IPS-11a (cell line): Measurements from ENCODE around the gene COL6A1.

Source experiments
- H3K4me3 ChIP-seq: one replicate; pipeline ENCODE4 v1.5.1; 2013; ENCODE audit warnings: low read depth, low read length, control low read depth

Gene COL6A1, protein sequence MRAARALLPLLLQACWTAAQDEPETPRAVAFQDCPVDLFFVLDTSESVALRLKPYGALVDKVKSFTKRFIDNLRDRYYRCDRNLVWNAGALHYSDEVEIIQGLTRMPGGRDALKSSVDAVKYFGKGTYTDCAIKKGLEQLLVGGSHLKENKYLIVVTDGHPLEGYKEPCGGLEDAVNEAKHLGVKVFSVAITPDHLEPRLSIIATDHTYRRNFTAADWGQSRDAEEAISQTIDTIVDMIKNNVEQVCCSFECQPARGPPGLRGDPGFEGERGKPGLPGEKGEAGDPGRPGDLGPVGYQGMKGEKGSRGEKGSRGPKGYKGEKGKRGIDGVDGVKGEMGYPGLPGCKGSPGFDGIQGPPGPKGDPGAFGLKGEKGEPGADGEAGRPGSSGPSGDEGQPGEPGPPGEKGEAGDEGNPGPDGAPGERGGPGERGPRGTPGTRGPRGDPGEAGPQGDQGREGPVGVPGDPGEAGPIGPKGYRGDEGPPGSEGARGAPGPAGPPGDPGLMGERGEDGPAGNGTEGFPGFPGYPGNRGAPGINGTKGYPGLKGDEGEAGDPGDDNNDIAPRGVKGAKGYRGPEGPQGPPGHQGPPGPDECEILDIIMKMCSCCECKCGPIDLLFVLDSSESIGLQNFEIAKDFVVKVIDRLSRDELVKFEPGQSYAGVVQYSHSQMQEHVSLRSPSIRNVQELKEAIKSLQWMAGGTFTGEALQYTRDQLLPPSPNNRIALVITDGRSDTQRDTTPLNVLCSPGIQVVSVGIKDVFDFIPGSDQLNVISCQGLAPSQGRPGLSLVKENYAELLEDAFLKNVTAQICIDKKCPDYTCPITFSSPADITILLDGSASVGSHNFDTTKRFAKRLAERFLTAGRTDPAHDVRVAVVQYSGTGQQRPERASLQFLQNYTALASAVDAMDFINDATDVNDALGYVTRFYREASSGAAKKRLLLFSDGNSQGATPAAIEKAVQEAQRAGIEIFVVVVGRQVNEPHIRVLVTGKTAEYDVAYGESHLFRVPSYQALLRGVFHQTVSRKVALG

DNA sequence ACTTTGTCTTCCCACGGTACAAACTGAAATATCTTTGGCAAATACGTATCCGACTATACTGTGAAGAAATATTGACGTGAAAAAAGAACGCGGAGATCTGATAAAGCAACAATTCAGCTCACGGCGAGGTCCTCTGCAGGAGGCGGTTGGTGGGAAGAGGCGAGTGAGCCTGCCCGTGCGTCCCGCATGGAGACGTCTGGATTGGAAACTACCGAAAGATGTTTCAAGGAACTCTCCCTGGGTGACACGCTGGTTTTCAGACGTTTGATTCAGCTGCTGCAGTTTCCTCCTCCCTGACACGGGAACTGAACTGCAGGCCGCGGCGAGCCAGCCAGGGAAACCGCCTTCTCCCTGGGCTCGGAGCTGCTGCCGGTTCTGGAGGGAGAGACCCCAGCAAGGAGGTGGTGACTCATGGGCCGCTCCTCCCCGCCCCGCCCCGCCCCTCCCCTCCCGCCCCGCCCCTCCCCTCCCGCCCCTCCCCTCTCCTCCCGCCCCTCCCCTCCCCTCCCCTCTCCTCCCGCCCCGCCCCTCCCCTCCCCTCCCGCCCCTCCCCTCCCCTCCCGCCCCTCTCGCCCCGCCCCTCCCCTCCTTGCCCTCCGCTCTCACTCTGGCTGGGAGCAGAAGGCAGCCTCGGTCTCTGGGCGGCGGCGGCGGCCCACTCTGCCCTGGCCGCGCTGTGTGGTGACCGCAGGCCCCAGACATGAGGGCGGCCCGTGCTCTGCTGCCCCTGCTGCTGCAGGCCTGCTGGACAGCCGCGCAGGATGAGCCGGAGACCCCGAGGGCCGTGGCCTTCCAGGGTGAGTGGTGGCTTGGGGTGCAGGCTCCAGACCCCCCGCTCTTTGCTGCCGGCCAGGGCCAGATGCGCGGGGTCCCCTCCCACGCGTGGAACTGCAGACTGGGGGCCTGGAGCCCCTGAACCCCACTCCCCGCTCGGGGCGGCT is at the start of gene COL6A1:
Gene COL6A1, plus strand, starts transcription at position 620 of the 941 bp plus-strand sequence. Its CDS starts 81 bp downstream, at position 701.
- peak within 1 kb of the TSS; percentile 52 for H3K4me3 ChIP-seq

DNA sequence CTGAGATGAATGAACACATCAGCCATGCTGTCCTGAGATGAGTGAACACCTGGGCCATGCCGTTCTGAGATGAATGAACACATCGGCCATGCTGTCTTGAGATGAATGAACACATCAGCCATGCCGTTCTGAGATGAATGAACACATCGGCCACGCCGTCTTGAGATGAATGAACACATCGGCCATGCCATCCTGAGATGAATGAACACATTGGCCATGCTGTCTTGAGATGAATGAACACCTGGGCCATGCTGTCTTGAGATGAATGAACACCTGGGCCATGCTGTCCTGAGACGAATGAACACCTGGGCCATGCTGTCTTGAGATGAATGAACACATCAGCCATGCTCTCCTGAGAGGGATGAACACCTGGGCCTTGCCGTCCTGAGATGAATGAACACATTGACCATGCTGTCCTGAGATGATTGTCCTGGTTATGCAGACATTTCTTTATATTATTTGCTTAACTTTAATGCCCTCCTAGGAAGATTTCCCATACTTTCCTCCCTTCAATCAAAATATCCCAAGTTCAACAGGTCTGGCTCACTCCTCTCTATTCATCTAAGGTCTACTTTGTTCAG is 48.6 kb upstream of the COL6A1 start:
- no peak overlapping the region for H3K4me3 ChIP-seq

DNA sequence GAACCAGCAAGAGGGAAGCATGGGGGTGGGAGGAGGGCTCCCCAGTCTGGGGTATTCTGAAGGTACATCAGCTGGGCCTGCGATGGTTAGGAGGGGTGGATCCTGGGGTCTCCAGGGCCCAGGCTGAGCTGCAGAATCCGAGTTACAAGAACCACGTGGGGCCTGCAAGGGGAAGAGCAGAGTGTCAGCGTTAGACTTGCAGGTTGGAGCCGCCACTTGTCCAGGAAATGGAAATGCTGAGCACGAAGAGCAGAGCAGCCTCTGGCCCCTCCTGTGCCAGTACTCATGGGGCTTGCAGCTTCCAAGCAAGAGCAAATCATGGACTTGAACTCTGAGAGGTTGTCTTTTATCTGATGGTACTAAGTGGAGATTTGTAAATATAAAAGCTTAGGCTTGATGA is 47.5 kb upstream of the COL6A1 start:
- no peak overlapping the region for H3K4me3 ChIP-seq

DNA sequence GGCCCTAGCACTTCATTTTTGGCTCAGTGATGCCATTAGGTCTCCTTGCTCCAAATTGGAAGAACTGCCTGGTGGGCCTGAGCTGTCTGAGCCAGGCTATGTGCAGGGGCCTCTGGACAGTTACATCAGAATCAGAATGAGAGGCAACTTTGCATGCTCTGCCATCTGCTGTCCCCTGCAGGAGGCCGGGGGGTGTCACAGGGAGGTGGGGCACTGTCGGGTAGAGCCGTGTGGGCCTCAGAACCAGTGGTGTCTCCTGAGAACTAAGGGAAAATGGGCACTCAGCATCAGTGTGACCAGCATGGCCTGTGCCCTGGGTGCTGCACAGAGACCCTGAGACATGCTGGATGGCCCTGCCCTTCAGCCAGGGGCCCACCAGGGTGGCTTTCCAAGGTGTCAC is 47.0 kb upstream of the COL6A1 start:
- no peak overlapping the region for H3K4me3 ChIP-seq

DNA sequence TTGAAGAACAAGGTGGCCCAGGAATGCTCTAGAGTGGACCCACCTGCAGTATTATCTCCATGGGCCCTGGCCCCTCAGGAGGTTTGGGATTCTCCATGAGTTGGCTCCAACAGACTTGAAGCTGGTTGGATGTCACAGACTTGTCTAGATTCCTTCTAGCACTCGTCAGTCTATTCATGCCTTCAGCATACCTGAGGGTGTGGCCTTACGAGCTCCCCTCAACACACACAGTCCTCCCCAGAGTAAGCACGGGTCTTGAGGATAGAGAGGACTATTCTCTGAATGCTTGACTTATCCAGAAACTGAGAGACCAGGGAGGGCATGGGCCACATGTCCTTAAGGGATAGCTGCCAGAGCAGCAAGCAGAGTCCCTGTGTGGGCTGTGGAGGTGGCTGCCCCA is 45.9 kb upstream of the COL6A1 start:
- no peak overlapping the region for H3K4me3 ChIP-seq

DNA sequence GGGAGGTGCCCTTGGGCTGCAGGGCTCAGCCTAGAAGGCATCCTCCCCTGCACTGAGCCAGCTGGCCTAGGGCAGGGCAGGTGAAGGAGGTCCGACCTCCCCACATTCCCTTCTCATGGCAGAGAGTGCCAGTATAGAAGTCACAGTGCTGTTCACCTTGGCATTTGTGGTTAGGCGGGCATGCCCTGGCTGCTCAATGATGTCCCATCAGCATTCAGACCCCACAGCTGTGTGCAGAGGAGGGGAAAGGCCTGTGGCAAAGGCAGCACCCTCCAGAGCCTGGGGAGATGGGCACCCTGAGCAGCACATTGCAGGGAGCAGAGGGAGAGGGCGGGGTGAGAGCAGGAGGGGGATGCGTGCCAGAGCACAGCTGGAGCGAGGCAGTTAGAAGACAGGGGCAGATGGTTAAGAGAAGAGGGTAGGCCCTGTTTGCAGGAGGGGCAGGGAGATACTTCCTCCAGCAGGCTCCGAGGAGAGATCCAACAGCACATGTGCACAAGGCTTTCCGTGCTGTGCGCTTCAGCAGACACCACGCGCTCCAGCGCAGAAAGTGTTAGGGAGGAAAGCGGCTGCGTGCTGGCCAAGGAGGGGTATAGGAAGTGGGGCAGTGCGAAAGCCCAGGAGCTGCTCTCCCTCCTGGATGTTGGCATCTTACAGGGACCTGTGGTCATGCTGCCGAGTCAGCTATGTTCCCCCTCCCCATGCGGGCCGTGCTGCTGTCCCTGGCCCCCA is 43.7 kb upstream of the COL6A1 start:
- no peak overlapping the region for H3K4me3 ChIP-seq

DNA sequence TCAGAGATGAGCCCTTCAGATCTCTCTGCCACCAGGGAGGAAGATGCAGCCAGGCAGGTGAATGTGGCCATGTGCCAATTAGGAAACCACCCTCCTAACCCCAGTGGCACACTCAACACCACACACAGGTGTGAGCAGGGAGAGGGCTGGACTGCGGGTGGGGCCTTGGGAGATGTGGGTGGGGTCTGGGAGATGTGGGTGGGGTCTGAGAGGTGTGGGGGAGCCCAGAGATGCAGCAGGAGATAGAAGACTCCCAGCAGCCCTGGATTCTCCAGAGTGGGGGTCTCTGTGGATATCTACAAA is 43.2 kb upstream of the COL6A1 start:
- no peak overlapping the region for H3K4me3 ChIP-seq

DNA sequence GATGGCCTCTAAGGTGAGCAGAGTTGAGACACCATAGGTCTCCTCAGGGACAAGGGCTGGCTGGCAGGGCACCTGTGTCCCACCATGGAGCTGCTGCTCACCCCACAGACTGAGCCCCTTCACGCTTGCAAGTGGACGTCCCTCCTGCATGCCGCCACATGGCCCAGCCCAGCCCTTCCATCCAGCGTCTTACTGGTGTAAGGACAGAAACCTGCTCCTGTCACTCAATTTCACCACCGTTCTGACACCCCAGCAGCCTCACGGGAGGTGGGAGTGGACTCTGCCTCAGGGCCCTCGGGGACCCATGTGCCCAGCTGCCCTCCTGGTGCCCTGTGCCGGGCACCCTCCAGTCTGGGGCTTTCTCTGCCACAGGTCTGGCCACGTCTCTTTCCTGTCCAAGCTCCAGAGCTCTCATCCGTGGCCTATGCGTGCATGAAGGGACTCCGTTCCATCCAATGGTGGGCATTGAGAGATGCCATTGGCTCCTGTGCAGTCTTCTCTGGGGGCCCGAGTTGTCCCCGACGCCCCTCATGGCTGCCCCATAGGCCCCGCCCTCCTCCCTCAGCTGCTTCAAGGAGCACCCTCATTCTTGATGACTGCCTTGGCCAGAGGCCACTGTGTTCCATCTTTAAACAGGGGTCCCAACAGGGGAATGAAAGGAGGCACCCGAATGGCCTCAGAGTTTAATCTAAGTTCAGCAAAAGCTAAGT is 42.6 kb upstream of the COL6A1 start:
- no peak overlapping the region for H3K4me3 ChIP-seq

DNA sequence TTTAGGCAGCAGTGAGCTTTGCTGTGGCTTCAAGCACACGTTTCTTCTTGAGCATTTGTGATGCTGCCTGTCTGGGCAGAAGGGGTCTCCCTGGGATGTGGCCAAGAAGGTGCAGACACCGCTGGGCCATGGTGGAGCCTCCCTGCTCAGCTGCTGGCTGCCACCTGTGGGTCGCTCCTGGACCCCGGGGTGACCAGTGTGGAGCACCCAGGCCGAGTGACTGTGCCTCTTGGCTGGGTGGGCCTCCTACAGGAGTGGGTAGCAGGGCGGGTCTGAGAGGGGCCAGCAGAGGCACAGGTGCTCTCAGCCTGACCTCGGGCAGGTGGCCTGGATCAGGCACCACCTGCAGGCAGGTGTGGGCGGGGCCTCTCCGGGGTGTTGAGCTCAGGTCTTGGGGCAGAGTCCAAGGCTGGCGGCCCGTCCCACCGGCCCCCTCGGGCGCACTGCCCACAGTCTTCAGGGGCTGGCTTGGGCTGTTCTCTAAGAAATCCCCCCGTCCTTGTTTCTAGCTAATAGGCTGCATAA is 42.0 kb upstream of the COL6A1 start:
- H3K4me3 ChIP-seq = no peak overlapping the region

DNA sequence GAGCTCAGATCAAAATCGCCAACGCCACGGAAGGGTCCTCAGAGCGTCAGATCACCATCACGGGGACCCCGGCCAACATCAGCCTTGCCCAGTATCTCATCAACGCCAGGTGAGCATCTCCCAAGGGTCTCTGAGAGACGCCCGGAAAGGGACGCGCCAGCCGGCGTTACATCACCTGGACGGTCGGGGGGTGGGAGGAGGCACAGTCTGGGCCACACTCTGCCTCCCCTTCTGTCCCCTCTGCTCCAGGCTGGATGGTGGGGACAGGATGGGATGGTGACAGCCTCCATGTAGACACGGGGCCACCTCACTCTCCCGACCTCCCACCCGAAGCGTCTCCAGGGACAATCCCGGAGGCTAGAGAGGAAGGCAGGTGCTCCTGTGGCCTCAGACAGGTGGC is 41.5 kb upstream of the COL6A1 start:
- no peak overlapping the region for H3K4me3 ChIP-seq

DNA sequence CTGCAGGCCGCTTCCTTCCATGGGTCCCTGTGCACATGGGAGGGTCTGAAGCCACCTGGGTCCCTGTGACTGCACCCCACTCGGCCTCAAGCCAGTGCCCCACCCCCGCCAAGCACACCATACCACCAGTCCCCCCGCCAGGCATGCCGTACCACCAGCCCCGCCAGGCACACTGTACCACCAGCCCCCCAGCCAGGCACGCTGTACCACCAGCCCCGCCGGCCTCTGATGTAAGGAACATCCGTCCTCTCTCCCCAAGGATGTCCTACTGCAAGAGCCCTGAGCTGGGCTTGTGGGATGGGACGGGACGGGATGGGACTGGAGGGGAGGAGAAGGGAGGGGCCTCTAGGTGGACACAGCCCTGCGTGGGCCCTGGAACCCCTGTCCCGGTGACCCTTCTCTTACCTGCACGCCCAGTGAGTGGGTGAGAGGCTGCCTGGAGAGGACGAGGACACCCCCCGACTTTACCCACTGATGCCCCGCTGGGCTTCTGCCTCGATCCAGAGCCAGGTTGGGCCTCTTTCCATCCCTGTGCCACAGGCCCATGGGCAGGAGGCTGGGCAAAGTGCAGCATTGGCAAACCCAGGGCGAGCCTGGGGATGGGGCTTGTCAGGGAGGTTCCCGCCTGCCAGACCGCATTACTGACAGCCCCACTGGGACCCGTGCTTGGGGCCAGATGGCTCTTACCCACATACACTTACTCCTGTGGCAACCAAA is 40.8 kb upstream of the COL6A1 start:
- no peak overlapping the region for H3K4me3 ChIP-seq

DNA sequence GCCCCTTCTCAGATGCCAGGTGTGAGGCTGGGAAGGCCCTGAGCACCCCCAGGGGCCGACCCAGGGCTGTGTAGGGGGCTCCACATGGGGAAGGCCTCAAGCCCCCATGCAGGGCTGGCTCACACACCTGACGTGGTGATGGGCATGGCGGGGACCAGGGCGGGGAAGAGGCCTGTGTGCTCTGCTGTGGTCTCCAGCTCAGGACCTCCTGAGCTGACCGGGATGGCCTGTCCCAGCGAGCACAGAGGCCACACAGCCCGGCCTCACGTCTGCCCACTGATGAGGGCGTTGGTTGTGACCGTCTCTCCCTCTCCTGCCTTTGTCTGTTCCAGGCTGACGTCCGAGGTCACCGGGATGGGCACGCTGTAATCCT is 40.2 kb upstream of the COL6A1 start:
- H3K4me3 ChIP-seq = no peak overlapping the region

DNA sequence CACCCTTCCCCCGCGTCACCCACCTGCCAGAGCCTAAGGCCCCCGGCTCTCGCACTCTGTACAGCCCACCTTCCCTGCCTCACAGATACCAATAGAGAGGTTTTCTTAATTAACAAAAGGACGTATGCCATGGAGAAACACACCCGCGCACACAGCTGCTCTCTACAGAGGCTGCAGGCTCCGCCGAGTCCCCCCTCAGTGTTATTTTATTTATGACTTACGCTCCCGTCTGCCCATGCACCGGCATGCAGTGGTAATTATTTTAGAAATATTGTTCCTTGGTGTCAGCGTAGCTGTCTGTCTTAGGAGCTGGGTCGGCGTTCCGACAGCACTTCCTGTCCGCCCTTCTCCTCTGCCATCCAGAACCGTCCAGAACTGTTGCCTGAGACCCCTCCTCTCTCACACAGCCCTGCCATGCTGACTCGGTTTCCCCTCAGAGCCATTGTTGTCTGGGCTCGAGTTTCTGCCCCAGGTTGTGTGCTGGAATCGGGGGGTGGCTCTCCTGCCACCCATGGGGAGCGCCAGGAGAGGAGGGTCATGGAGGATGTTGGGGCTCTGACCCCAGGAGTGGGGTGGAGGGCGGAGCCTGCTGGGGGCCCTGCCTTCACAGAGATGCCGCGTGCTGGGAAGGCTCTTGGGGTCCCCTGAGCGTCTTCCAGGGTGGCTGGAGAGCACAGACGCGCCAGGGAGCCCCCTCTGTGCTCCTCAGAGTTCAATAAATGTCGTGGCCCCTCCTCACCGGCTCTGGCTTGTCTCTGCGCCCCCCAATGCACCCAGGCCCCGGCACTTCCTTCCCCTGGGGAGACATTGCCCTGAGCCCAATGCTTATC is 39.6 kb upstream of the COL6A1 start:
- H3K4me3 ChIP-seq = no peak overlapping the region

DNA sequence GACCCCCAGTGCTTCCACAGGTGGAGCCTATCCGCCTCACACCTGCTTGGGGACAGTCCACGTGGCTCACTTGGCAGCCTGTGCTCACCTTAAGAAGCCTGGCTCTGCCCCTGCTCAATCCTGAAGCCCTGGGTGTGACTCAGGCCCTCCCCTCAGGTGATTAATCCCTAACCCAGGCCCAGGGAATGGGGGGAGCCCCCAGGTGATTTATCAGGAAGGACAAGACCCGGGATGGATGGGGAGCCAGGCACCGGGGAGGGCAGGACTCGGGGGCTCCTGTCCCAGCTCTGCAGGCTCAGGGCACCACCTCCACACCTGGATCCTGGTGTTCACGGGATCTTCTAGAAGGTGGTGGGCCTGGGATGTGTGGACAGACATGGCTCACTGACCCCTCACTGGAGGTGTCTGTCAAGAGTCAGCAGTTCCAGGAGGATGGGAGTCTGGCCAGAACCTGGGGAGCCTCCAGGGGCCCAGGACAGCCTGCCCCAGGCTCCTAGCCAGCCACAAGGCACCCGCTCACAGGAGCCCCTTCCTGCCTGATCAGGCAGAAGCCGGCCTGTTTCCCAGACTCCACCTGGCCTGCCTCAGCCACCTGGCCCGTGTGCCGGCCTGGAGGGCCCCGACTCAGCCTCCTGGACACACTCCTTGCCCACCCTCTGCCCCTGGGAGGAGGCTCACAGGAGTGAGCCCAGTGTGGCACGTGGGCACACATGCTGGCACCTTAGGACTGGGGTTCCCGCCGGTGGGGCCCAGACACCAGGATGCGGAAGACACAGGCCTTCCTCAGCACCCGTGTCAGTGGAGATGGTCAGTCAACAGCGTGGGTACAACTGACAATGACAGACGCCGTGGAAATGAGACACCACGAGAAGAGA is 38.6 kb upstream of the COL6A1 start:
- H3K4me3 ChIP-seq = no peak overlapping the region

DNA sequence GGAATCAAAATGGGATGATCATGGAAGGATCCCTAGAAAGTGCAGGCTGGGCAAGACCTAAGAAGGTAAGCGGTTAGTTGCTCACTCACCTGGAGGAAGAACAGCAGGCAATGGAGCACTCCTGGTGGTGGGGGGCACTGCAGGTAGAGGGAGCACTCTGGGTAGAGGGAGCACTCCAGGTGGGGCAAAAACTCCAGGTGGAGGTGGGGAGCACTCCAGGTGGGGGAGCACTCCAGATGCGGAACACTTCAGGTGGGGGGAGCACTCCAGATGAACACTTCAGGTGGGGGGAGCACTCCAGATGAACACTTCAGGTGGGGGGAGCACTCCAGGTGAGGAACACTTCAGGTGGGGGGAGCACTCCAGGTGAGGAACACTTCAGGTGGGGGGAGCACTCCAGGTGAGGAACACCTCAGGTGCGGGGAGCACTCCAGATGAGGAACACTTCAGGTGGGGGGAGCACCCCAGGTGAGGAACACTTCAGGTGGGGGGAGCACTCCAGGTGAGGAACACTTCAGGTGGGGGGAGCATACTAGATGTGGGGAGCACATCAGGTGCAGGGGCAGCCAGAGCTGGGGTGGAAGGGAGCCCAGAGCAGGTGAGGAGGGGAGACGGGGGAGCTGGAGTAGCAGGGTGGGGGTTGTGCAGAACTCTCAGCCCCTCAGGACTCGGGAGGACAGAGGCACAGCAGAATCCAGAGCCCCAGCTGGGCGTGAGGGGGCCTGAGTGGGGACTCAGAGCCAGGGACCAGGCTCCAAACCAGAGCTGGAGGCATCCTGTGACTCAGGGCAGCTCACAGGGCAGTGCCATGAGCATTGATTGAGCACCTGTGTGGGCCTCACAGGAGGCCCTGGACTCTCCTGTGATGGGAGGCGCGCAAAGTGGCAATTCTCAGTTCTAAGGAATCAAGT is 37.7 kb upstream of the COL6A1 start:
- no peak overlapping the region for H3K4me3 ChIP-seq

DNA sequence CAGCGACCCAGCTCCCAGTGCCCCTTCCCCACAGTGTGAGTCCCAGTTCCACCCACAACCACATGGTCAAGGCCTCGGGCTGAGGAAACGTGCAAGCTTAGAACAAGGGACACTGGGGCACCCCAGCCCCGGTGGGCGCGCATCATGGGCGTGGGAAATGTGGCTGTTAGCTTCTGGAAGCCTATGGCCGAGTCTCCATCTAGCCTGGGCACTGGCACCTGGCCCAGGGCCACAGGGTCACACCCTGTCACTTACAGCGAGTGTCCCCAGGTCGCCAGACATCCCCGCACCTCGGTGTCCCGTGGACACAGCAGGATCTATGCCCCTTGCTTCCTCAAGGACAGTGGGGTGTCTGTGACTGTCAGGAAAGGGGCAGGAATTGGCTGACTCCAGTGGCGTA is 37.0 kb upstream of the COL6A1 start:
- H3K4me3 ChIP-seq = no peak overlapping the region
